Hepatocyte (in vitro differentiated cells): ENCODE results near the gene LAMA3. TPM values are rescaled to one million over a fixed set of nuclear protein-coding genes. Genes with fewer than 3 reads are reported as not detected.

Experiments used
- DNase-seq: peaks from one replicate; pipeline ENCODE4 v3.0.0-alpha.2; 2016; ENCODE audit warnings: low spot score
- H2AFZ ChIP-seq: fragments of 200-600 bp; sonication (generic); 2 replicates; pipeline ENCODE4 v1.6.0; 2016; ENCODE audit warnings: antibody characterized with exemption, mild to moderate bottlenecking
- H3K27ac ChIP-seq: fragments of 200-600 bp; sonication (generic); 2 replicates; pipeline ENCODE4 v1.5.1; 2016; ENCODE audit warnings: mild to moderate bottlenecking
- H3K27me3 ChIP-seq: fragments of 200-600 bp; sonication (generic); 2 replicates; pipeline ENCODE4 v1.6.1; 2016
- H3K36me3 ChIP-seq: fragments of 200-600 bp; sonication (generic); replicated peaks from 2 replicates; pipeline ENCODE4 v1.5.1; 2016; ENCODE audit warnings: low read depth; ENCODE audit not compliant: insufficient read depth
- H3K4me1 ChIP-seq: fragments of 200-600 bp; sonication (generic); 2 replicates; pipeline ENCODE4 v1.5.1; 2016; ENCODE audit warnings: mild to moderate bottlenecking, moderate library complexity; ENCODE audit not compliant: insufficient read depth
- H3K4me2 ChIP-seq: fragments of 200-600 bp; sonication (generic); 2 replicates; pipeline ENCODE4 v1.6.0; 2016
- H3K4me3 ChIP-seq: fragments of 200-600 bp; sonication (generic); 2 replicates; pipeline ENCODE4 v1.5.1; 2016; ENCODE audit warnings: mild to moderate bottlenecking
- H3K79me2 ChIP-seq: fragments of 200-600 bp; sonication (generic); 2 replicates; pipeline ENCODE4 v1.6.0; 2017; ENCODE audit warnings: mild to moderate bottlenecking
- H3K9me2 ChIP-seq: fragments of 200-600 bp; sonication (generic); replicated peaks from 2 replicates; pipeline ENCODE4 v1.6.0; 2017; ENCODE audit warnings: mild to moderate bottlenecking; ENCODE audit not compliant: insufficient read depth
- H3K9me3 ChIP-seq: fragments of 200-600 bp; sonication (generic); 2 replicates; pipeline ENCODE4 v1.5.1; 2016; ENCODE audit warnings: low read depth, mild to moderate bottlenecking
- H4K20me1 ChIP-seq: fragments of 200-600 bp; sonication (generic); 2 replicates; pipeline ENCODE4 v1.6.0; 2016; ENCODE audit warnings: mild to moderate bottlenecking; ENCODE audit not compliant: insufficient read depth, poor library complexity, severe bottlenecking
- EZH2 ChIP-seq: fragments of 200-600 bp; sonication (generic); IDR thresholded peaks from 2 replicates; pipeline ENCODE4 v1.6.1; 2016; ENCODE audit warnings: antibody characterized with exemption, mild to moderate bottlenecking, borderline replicate concordance
- EZH2phosphoT487 ChIP-seq: fragments of 200-600 bp; sonication (generic); IDR thresholded peaks from one replicate; pipeline ENCODE4 v1.6.1; 2018; ENCODE audit warnings: antibody characterized with exemption, mild to moderate bottlenecking, low read depth, moderate library complexity; ENCODE audit not compliant: unreplicated experiment, severe bottlenecking
- WGBS: methylation state at CpG from one replicate; pipeline ENCODE4 v1.1.6; 2016; ENCODE audit warnings: low lambda C conversion rate; ENCODE audit errors: missing lambda C conversion rate; 5-methylcytosine and 5-hydroxymethylcytosine counted together
- polyA plus RNA-seq: library from polyadenylated mRNA; unstranded; fragments of >200 nt; fragmentation: Nextera tagmentation; extraction: Ambion mirVana; gene quantifications from 2 replicates; pipeline ENCODE4 v1.2.1, GENCODE V29; 2016
- total RNA-seq: library from RNA; depleted of rRNA; stranded (reverse); fragments of >200 nt; gene quantifications from 2 replicates; pipeline ENCODE4 v1.2.3, GENCODE V29; 2014
- TF ChIP-seq, protein P1 (sequence below): fragments of 200-600 bp; sonication (generic); IDR thresholded peaks from 2 replicates; pipeline ENCODE4 v1.5.1; 2016; ENCODE audit warnings: antibody characterized with exemption, mild to moderate bottlenecking; ENCODE audit not compliant: poor library complexity

The LAMA3 gene
- total and polyA plus RNA-seq, 2 experiments from 2014 or later = 29.9 to 52.1 TPM

DNA sequence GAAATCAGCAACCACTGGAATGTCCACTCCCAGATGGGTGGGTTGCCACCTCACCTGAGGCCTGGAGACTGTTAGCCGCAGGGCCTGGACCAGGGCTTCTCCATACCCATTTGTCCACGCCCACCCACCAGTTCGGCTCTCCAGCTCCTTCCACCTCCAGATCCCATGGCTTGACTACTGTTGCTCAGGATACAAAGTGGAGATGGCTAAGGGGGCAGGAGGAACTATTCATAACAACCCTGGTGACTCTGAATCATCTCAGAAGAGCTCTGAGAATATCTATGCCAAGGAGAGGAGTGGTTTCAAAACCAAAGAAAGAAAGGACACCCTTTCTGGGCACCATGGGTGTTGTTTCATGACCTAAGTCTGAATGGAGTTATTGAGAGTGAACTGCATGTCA, 145.8 kb downstream of the LAMA3 start:
- TF ChIP-seq, protein P1, sequence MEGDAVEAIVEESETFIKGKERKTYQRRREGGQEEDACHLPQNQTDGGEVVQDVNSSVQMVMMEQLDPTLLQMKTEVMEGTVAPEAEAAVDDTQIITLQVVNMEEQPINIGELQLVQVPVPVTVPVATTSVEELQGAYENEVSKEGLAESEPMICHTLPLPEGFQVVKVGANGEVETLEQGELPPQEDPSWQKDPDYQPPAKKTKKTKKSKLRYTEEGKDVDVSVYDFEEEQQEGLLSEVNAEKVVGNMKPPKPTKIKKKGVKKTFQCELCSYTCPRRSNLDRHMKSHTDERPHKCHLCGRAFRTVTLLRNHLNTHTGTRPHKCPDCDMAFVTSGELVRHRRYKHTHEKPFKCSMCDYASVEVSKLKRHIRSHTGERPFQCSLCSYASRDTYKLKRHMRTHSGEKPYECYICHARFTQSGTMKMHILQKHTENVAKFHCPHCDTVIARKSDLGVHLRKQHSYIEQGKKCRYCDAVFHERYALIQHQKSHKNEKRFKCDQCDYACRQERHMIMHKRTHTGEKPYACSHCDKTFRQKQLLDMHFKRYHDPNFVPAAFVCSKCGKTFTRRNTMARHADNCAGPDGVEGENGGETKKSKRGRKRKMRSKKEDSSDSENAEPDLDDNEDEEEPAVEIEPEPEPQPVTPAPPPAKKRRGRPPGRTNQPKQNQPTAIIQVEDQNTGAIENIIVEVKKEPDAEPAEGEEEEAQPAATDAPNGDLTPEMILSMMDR = no peak
- Histone ChIP-seq H3K36me3 (no peaks in the 10 kb centered on the region), H4K20me1 (no peaks in the 10 kb centered on the region), H2AFZ (no peak overlapping the region), H3K4me1 (no peaks in the 10 kb centered on the region), H3K27me3 (no peaks in the 10 kb centered on the region), H3K9me2 (no peaks in the 10 kb centered on the region), H3K4me3 (no peak overlapping the region), H3K4me2 (no peak overlapping the region), H3K27ac (peak overlapping the region; percentile 65), H3K79me2 (no peaks in the 10 kb centered on the region), H3K9me3 (no peaks in the 10 kb centered on the region)
- DNase-seq = no peak
- 93% methylated on average over 3 of the region's 3 CpGs for WGBS

DNA sequence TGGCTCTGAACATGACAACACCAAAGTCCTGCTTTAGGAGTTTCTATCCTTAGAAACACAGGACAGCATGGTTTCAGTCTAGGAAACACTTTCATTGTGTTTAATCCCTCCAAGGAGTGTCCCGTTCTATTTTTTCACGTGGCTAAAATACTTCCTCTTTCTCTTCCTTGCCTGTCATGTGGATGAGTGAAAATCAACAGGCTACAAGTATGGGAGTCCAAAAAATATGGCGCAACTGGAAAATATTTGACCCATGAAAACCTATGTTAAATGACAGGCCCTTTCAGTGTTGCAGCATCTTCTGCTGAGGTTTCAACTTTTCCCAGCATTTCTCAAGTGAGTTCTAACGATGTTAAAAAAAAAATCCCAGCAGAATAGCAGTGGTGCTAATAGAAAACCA, 146.3 kb downstream of the LAMA3 start:
- no peak overlapping the region for H3K4me2 ChIP-seq

DNA sequence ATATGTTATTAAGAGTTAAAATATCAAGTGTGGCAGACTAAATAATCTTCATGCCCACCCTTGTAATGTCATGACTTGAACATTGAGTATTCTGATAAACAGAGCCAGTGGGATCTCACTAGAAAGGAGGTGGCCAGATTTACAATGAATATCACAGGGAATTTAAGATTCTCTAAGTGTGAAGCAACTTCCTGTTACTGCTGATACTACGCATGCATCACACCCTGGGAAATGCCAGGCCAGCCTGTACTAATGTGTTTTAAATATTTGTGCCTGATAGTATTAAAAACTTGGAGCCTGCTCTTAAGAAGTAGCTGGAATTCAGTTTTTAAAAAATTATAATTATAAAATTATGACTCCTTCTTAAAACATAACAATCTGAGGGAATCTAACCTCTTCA, 148.3 kb downstream of the LAMA3 start:
- WGBS = 88% methylated on average over 1 of the region's 1 CpG
- no peak for DNase-seq
- H3K4me2 ChIP-seq = no peak overlapping the region
- H3K36me3 ChIP-seq = no peaks in the 10 kb centered on the region
- H3K9me3 ChIP-seq = no peaks in the 10 kb centered on the region
- H3K9me2 ChIP-seq = no peaks in the 10 kb centered on the region
- H3K27me3 ChIP-seq = no peaks in the 10 kb centered on the region
- peak overlapping the region; percentile 47 for H3K27ac ChIP-seq
- H3K4me3 ChIP-seq = no peak overlapping the region
- no peak for TF ChIP-seq EZH2
- TF ChIP-seq EZH2phosphoT487 = no peak
- TF ChIP-seq, protein P1 = no peak
- H3K4me1 ChIP-seq = no peaks in the 10 kb centered on the region
- no peaks in the 10 kb centered on the region for H4K20me1 ChIP-seq
- no peaks in the 10 kb centered on the region for H3K79me2 ChIP-seq
- no peak overlapping the region for H2AFZ ChIP-seq

More for the DNA sequence above, 146.3 kb downstream of the LAMA3 start:
- H3K36me3 ChIP-seq = no peaks in the 10 kb centered on the region
- WGBS = 71% methylated on average over 4 of the region's 4 CpGs
- H3K9me3 ChIP-seq = no peaks in the 10 kb centered on the region
- no peak overlapping the region for H3K4me3 ChIP-seq
- no peaks in the 10 kb centered on the region for H3K27me3 ChIP-seq
- peak overlapping the region; percentile 65 for H3K27ac ChIP-seq
- H3K79me2 ChIP-seq = no peaks in the 10 kb centered on the region
- DNase-seq = no peak
- no peak for TF ChIP-seq EZH2phosphoT487
- TF ChIP-seq EZH2 = no peak
- TF ChIP-seq, protein P1 = no peak
- H3K9me2 ChIP-seq = no peaks in the 10 kb centered on the region
- no peak overlapping the region for H2AFZ ChIP-seq
- no peaks in the 10 kb centered on the region for H3K4me1 ChIP-seq
- no peaks in the 10 kb centered on the region for H4K20me1 ChIP-seq

DNA sequence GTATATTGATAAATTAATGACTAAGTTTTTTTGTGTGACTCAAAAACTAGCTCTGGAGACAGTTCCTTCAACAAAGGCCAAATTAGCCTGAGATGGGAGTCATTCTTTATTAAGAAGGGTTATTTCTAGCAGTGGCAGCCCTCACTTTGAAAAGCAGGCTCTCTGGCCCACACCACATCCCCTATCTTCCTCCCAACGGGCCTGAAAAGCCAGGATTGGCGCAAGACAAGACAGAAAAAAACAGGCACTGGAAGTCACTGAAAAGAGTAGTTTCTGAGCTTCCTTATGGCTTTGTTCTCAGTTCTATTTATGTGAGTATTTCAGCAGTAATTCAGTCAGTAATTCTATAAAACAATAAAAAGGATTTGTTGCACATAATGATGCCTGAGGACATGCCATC, 149.0 kb downstream of the LAMA3 start:
- no peaks in the 10 kb centered on the region for H3K79me2 ChIP-seq
- no peaks in the 10 kb centered on the region for H3K27me3 ChIP-seq
- H3K36me3 ChIP-seq = no peaks in the 10 kb centered on the region
- TF ChIP-seq, protein P1 = no peak
- no peak for TF ChIP-seq EZH2
- no peak for TF ChIP-seq EZH2phosphoT487
- no peaks in the 10 kb centered on the region for H3K4me1 ChIP-seq
- H3K9me2 ChIP-seq = no peaks in the 10 kb centered on the region
- no peak overlapping the region for H3K4me2 ChIP-seq
- peak overlapping the region; percentile 47 for H3K27ac ChIP-seq
- H3K9me3 ChIP-seq = no peaks in the 10 kb centered on the region
- 72% methylated on average over 2 of the region's 2 CpGs for WGBS
- no peak for DNase-seq
- no peaks in the 10 kb centered on the region for H4K20me1 ChIP-seq
- no peak overlapping the region for H3K4me3 ChIP-seq
- H2AFZ ChIP-seq = no peak overlapping the region
